HG02943 (cell line): ENCODE measurements around the gene ASB18.

Source experiments
- ATAC-seq: cut with Tn5 transposase; IDR thresholded peaks from one replicate; pipeline ENCODE4 v1.9.1; 2021; ENCODE audit warnings: mild to moderate bottlenecking, low read depth, moderate library complexity; ENCODE audit not compliant: unreplicated experiment

The ASB18 gene

GRCh38 chr2:236209996-236210395 lies 54.2 kb downstream of the ASB18 start:
- ATAC-seq, result no peak

DNA sequence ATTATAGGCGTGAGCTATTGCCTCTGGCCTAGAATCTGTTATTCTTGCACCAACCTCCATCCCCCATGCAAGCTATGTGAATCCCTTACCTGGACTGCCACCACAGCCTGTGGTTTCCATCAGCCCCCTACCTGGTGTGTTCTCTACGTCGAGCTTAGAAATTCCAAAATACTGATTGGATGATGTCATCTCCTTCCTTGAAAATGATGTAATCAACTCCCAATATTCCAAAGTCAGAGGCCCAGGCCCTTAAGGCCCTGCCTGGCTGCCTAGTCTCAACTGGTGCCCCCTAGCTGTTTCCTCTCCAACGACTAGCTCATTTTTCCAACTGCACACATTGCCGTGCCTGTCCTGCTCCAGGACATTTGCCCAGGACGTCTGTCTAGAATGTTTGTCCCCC lies 54.7 kb downstream of the ASB18 start:
- no peak for ATAC-seq

GRCh38 chr2:236208019-236208926 lies 55.9 kb downstream of the ASB18 start:
- ATAC-seq, result no peak

DNA sequence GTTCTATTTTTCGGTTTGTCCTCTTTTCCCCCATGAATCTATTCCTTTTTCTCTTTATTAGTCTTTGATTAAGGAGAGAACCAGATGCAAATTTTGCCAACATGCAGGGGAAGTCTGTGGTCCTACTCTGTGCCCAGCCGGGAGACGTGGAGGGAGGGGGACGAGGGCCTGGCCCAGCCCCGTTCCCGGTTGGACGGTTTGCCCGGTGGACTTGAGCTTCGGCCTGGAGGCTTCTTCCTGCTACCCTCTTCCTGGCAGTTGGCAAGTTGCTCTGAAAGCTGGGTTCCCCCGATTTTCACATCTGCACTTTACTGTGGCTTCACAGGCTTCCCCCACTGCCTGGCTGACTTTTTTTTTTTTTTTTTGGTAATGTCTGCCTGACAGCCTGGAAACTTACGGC lies 56.7 kb downstream of the ASB18 start:
- ATAC-seq, result no peak

DNA sequence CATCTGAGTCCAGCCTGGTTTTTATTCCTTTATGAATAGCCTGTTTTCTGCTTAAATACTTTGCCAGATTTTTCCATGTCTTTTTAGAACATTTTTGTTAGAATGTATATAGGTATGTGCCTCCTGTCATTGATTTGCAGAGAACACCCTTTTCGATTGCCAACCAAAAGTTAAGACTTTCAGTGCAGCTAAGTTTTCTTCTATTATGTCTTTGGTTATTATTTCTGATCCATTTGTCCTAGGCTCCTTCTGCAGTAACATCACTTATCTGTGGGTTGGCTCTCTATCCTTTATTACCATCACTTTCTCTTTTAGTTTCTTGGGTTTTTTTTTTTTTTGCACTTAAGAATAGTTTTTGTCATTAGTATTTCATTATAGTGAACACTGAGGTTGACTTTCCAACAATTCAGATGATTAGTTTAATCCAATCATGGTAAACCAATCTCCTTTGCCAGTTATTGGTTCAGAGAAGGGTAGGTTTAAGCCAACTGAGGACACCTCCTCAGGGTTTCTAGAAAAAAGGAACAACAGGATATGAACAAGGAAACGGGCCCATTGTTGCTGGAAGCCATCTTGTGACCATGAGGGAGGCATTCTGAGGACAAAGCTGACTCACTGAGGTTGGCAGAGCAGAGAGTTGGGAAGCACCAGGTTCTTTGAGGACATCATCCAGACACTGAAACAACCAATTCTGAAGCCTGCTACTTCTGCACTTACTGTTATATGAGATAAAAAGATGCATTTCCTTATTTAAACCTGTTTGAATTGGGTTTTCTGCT lies 58.1 kb downstream of the ASB18 start:
- ATAC-seq, result no peak

DNA sequence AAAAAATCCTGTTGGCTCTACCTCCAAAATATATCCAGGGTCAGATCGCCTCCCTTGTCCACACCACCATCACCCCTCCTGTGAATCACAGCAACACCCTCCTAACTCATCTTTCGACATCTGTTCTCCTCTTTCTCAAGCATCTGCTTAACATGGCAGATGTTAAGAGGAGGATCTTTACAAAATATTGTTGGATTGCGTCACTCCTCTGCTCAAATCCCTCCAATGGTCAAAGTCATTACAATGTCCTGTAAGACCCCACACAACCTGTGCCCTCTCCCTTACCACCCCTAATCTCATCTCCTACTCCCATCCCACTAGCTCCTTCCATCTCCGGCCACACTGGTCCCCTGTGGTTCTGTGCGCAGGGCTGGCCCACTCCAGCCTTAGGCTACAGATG lies 59.3 kb downstream of the ASB18 start:
- ATAC-seq, result no peak

DNA sequence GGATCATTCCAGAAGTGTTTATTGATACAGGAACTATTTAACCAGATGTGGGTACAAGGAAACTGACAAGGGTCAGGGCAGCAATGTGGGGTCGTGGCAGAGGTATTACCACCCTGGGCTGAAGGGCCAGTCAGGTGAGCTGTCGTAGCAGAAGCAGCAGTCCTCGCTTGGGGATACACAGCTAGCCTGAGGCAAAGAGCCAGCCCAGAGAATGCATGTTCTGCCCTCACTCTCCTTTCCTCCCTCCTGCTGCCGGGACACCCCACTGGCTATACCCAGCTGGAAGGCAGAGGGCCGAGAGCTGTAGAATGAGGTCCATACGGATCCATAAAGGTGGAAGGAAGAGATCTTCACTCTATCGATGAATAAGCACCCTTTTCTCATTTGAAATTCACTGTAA lies 63.8 kb downstream of the ASB18 start:
- no peak for ATAC-seq

DNA sequence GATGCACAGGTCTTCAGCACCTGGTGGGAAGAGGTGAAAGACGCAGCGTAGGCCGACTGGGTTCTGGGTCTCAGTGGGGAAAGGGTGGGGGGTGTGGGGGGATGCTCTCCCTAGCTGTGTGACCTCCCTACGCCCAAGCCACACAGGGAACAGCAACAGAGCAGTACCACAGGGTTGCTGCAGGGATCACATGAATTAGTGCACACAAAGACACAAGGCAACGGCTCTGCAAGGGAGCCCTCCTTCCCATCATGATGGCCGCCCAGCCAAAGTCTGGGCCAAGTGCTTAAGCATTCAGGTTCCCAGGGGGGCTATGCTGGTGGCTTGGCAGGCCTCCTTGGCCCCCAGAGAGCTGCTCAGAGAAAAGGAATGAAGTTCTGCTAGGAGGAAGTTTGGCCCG lies 67.8 kb downstream of the ASB18 start:
- no peak for ATAC-seq

DNA sequence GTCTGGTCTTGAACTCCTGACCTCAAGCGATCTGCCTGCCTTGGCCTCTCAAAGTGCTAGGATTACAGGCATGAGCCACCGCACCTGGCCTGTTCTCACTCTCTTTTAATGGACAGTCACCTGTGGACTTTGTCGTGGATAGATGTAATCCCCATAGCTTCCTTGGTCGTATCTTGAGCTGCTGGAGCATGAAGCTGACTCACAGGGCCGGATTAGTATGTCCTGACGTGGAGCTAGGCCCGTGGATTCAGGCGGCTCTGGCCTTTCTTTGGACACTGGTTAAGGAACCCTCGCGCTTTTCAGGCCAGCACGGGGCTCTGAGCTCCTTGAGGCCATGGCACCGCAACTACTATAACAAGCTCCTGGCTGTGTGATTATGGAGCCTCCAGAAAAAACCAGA lies 68.5 kb downstream of the ASB18 start:
- ATAC-seq, result no peak

DNA sequence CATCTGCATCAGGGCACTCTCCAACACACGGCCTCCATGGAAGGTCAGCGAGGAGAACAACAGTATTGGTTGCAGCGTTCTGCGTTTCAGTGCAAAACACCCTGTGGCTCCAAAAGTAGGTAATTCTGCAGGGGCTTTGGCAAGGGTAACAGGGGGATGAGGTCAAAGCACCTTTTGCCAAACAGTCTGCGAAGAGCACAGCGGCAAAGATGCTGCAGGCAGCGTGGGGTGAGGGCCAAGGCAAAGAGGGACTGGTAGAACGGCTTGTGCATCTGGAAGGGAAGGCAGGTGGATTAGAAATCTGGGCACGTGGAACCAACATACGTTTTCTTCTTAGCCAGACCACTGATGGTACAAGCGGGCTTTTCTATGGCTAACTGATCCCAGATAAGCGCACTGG lies 69.4 kb downstream of the ASB18 start:
- no peak for ATAC-seq

DNA sequence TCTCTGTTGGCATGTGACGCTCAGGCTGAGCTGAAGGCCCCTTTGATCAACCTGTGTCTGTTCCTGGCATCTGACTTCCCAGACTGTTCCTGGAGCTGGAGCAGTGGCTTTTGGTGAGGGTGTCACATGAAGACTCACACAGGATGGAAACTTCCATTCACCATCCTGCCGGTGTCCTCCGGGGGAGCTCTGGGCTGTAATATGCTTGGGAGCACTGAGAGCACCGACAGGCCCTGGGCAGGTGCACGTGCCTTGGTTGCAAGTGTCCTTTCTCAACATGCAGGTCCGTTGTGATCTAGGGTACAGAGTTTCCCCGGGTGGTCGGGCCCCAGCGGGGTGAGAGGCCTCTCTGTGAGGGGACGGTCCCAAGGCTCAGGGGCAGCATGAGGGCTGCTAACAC lies 71.2 kb downstream of the ASB18 start:
- ATAC-seq, result no peak

- ATAC-seq, result no peak
Measured at GRCh38 chr2:236190674-236191073, 73.5 kb downstream of the ASB18 start.

DNA sequence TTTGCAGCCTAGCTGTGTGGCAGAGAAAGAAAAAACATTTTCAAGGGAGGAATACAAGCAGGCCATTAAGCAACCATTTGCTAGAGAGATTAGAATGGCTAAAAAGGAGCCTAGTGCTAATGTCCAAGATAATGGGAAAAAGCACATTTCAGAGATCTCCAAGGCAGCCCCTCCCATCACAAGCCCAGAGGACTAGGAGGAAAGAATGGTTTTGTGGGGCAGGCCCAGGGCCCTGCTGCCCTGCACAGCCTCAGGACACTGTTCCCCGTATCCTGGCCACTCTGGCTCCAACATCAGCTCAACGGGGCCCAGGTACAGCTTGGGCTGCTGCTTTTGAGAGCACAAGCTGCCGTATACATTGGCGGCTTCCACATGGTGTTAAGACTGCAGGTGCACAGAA lies 79.5 kb downstream of the ASB18 start:
- ATAC-seq, result no peak

DNA sequence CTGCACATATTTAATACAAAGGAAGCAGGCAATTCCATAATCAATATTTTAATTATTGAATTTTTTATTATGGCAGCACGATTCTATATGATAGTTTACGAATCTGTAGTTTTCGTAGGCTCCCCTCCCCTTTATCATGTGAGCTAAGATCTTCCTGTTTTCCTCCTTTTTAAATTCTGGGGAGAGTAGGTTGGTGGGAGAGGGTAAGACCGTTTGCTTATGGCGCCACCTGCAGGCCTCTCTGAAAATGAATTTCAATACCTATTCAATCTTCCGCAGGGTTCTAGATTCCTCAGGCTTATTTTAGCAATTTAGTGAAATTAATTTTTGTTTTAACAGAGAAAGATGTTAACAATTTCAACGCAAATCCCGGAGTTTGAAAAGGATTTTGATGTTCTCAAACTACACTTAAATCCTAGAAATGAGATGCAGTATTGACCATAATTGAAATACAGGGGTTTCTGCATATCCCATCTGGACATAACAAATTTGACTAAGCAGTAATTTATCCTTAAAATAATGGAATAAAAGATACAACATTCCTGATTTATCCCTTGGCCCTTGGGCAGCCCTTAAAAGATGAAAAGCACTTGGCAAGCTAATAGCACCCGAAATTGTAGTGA lies 83.3 kb downstream of the ASB18 start:
- no peak for ATAC-seq

DNA sequence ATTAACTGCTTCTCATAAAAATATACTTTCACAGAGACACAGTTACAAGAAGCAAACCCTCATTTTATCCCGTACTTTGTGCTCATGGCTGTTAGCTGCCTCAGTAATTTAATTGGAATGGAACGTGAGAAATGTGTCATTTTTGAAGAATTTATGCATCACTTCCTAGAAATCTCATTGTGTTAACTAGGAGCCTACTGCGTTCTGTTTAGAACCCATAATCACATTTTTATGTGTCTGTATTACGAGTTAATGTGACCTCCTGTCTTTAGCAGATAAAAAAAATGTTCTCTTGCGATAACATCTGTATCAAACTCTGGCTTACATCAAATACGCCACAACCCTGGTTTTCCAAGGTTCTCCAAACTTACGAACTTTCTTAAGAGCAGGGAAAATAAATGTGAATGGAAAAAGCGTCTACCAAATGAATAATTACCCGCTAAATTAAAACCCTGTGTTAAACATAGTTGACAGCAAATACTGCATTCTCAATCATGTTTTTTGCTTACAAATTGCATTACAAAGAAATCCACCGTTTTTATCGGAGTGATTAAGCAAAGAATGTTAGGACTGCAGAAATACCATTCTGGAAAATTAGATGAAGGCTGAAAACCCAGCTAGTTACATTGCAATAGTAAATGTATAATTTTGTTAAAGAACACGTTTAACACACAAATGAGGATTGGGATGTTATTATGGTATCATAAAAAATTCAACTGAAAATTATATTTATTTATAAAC lies 84.0 kb downstream of the ASB18 start:
- no peak for ATAC-seq

- no peak for ATAC-seq
Measured at GRCh38 chr2:236179236-236180075, 84.8 kb downstream of the ASB18 start.

DNA sequence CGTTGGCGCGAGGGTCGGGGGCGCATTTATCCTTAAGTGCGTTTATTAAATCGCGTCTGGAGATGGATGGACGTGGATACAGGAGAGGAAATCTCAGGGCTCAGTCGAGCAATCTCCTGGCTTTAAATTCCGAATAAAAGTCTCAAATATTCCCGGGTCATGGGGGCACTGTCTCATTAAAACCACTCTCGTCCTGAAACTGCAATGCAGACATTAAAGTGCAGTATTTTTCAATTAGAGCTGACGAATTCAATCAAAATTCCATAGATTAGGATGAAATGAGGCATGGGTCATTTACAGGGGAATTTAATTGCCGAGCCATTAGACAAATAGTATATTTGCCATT lies 85.3 kb downstream of the ASB18 start:
- ATAC-seq, result no peak

DNA sequence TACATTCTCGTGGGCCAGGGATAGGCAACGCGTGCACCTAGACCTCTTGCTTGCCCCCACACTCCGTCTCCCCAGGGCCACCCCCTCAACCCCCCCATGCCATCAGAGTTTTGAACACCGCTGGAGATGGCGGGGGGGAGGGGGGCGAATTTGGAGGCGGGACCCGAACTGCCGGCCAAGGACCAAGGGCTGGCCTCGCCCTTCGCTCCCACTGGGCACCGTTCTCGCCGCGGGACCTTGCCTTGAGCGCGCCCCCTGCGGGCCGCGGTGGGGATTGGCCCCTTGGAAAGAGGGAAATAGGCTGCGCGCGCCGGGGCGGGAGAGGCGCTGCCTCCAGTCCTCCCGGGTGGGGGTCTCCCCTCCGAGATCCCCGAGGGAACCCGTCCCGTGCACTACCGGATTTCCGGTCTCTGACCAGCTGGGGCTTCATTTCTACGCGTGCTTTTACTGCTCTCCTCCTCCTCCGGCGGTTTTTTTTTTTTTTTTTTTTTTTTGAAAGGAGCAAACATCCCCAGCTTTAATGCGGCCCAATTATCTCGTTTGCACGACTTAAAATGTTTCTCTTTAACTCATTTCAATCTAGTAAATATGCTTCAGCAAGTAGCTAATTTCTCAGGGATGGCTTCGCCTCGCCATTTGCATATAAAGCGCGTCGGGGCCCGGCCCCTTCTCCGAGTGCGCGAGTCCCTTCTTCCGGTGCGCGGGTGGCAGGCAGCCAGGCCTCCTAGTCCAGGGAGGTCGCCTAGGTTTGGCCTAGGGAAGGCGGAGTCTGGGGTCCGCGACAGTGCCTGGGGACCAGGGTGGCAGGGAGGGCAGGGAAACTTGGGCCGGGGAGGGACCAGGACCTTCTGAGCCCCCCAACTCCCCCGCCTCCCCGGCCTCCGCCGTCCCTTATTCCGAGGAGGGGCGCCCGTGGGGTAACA lies 86.0 kb downstream of the ASB18 start:
- ATAC-seq, result no peak

GRCh38 chr2:236177604-236177966 lies 86.6 kb downstream of the ASB18 start:
- ATAC-seq, result no peak
